Naive thymus-derived CD4-positive, alpha-beta T cell (primary cell): ENCODE results near the gene HMGN3. TPM values are rescaled to one million over a fixed set of nuclear protein-coding genes. Genes with fewer than 3 reads are reported as not detected.

Source experiments
- ATAC-seq: fragments of 150-1000 bp; cut with Tn5 transposase; 2 replicates; pipeline ENCODE4 v1.10.0; 2021; ENCODE audit warnings: mild to moderate bottlenecking, moderate library complexity
- CTCF ChIA-PET: fragments of 350-600 bp; sonication (Branson Sonifier 250); formaldehyde crosslinking; loops from one replicate; lab custom pipeline; 2021; ENCODE audit warnings: antibody characterized with exemption; lab: Charles Lee
- POLR2A ChIA-PET: fragments of 350-600 bp; sonication (Branson Sonifier 250); formaldehyde crosslinking; loops from one replicate; lab custom pipeline; 2021; ENCODE audit warnings: antibody characterized with exemption, inconsistent platforms; lab: Charles Lee
- DNase-seq, 9 donors: peaks; one replicate each; pipeline versions ENCODE4 v3.0.0 to v3.0.0-alpha.2; 2020 to 2022; ENCODE audit warnings: mixed read lengths in 1 of 9
- H3K27ac ChIP-seq: one replicate; pipeline ENCODE4 v1.7.0; 2013; ENCODE audit warnings: mild to moderate bottlenecking, low read depth, low read length, moderate library complexity
- H3K27me3 ChIP-seq, 2 donors: one replicate each; pipeline ENCODE4 v1.7.0; 2013; ENCODE audit warnings: low read length in 2 of 2, mild to moderate bottlenecking in 2 of 2, moderate library complexity in 2 of 2; ENCODE audit not compliant: control insufficient read depth in 2 of 2, insufficient read depth in 2 of 2
- H3K36me3 ChIP-seq, 3 experiments: 1 replicate in 2 of 3; 2 replicates in 1 of 3; pipeline ENCODE4 v1.7.0; 2013; ENCODE audit warnings: low read length in 3 of 3, mild to moderate bottlenecking in 3 of 3, moderate library complexity in 1 of 3; ENCODE audit not compliant: insufficient read depth in 3 of 3, control insufficient read depth in 2 of 3
- H3K4me1 ChIP-seq, 2 donors: one replicate each; pipeline ENCODE4 v1.7.0; 2013; ENCODE audit warnings: low read length in 2 of 2, mild to moderate bottlenecking in 2 of 2, moderate library complexity in 1 of 2; ENCODE audit not compliant: control insufficient read depth in 2 of 2, insufficient read depth in 2 of 2
- H3K4me3 ChIP-seq: 2 replicates; pipeline ENCODE4 v1.7.0; 2013; ENCODE audit warnings: mild to moderate bottlenecking, low read length
- H3K9me3 ChIP-seq, 3 experiments: 1 replicate in 2 of 3; 2 replicates in 1 of 3; pipeline ENCODE4 v1.7.0; 2013; ENCODE audit warnings: low read length in 3 of 3; ENCODE audit not compliant: control insufficient read depth in 2 of 3
- H3K27ac Mint-ChIP-seq, 9 donors: one replicate each; pipeline ENCODE4 v1.8.0; 2020 to 2022; ENCODE audit warnings: mixed read lengths in 9 of 9, mild to moderate bottlenecking in 8 of 9, moderate library complexity in 5 of 9, inconsistent platforms in 2 of 9
- H3K27me3 Mint-ChIP-seq, 5 donors: one replicate each; pipeline ENCODE4 v1.8.0; 2021 to 2022; ENCODE audit warnings: mixed read lengths in 5 of 5, mild to moderate bottlenecking in 1 of 5
- H3K36me3 Mint-ChIP-seq, 5 donors: one replicate each; pipeline ENCODE4 v1.8.0; 2020 to 2022; ENCODE audit warnings: mixed read lengths in 5 of 5, mild to moderate bottlenecking in 3 of 5, inconsistent platforms in 1 of 5
- H3K4me1 Mint-ChIP-seq, 7 donors: one replicate each; pipeline ENCODE4 v1.8.0; 2020 to 2022; ENCODE audit warnings: mixed read lengths in 7 of 7, mild to moderate bottlenecking in 3 of 7, inconsistent platforms in 1 of 7
- H3K4me3 Mint-ChIP-seq, 10 donors: one replicate each; pipeline ENCODE4 v1.8.0; 2020 to 2022; ENCODE audit warnings: mild to moderate bottlenecking in 10 of 10, mixed read lengths in 10 of 10, moderate library complexity in 6 of 10, inconsistent platforms in 2 of 10
- H3K9me3 Mint-ChIP-seq, 11 donors: one replicate each; pipeline ENCODE4 v1.8.0; 2020 to 2022; ENCODE audit warnings: mixed read lengths in 11 of 11, mild to moderate bottlenecking in 4 of 11, inconsistent platforms in 1 of 11, moderate library complexity in 1 of 11
- intact Hi-C, 2 donors: fragments of 100-400 bp; cut with micrococcal nuclease; formaldehyde crosslinking; loops; one replicate each; pipeline ENCODE4 v1.15.1; 2023
- polyA plus RNA-seq, 2 donors: library from polyadenylated mRNA; unstranded; fragments of 300-500 nt; fragmentation: Illumina TruSeq; gene quantifications; one replicate each; pipeline ENCODE4 v1.2.3, GENCODE V29; 2021
- total RNA-seq, 6 experiments: library from RNA in 5 of 6; stranded (reverse) in 5 of 6; gene quantifications; 1 replicate in 5 of 6; 2 replicates in 1 of 6; pipeline ENCODE4 v1.2.3 and lab custom pipeline; 2021 to 2026

The HMGN3 gene
- total and polyA plus RNA-seq, 7 experiments from 2014 or later: 28.8 to 110 (median 49.7) TPM

- Histone ChIP-seq H3K4me1 (peaks cover 4 to 8% of the 10 kb centered on the region in 2 donors), H3K36me3 (peaks cover 0 to 6% (median 0%) of the 10 kb centered on the region in 3 experiments), H3K9me3 (no peaks in the 10 kb centered on the region), H3K27ac (no peak overlapping the region), H3K4me3 (no peak overlapping the region), H3K27me3 (no peaks in the 10 kb centered on the region)
- no peak for ATAC-seq
- no peaks in the 10 kb centered on the region for H3K27me3 Mint-ChIP-seq
- H3K4me3 Mint-ChIP-seq: no peak overlapping the region
- ChIA-PET CTCF (no interaction called here), POLR2A (no interaction called here)
- DNase-seq: no peak
- intact Hi-C loops: loop anchor here in 1 of 2 donors (5.0 kb wide), 3 partner anchors 278 to 637 kb away; no protein-coding TSS in a partner anchor
- H3K27ac Mint-ChIP-seq: no peak overlapping the region
- H3K9me3 Mint-ChIP-seq: peaks cover 0 to 3% (median 0%) of the 10 kb centered on the region in 11 donors
- H3K36me3 Mint-ChIP-seq: peaks cover 0 to 7% (median 3%) of the 10 kb centered on the region in 5 donors
- peaks cover 15 to 44% (median 34%) of the 10 kb centered on the region in 7 donors for H3K4me1 Mint-ChIP-seq
Observed at GRCh38 chr6:79230149-79230548, 4.3 kb downstream of the HMGN3 start.

- Mint-ChIP-seq H3K4me1 (peaks cover 14 to 40% (median 26%) of the 10 kb centered on the region in 7 donors), H3K36me3 (peaks cover 0 to 21% (median 13%) of the 10 kb centered on the region in 5 donors), H3K27ac (no peak overlapping the region), H3K4me3 (no peak overlapping the region), H3K9me3 (no peaks in the 10 kb centered on the region), H3K27me3 (no peaks in the 10 kb centered on the region)
- H3K36me3 ChIP-seq: no peaks in the 10 kb centered on the region
- no peaks in the 10 kb centered on the region for H3K9me3 ChIP-seq
- H3K4me1 ChIP-seq: no peaks in the 10 kb centered on the region
- intact Hi-C loops: no loop called here
- no peak overlapping the region for H3K27ac ChIP-seq
- CTCF ChIA-PET: no interaction called here
- no peak overlapping the region for H3K4me3 ChIP-seq
- no peaks in the 10 kb centered on the region for H3K27me3 ChIP-seq
- DNase-seq (no peak), ATAC-seq (no peak)
- POLR2A ChIA-PET: no interaction called here
Observed at GRCh38 chr6:79227445-79227844, 7.0 kb downstream of the HMGN3 start.

- Histone ChIP-seq H3K27me3 (no peaks in the 10 kb centered on the region), H3K27ac (no peak overlapping the region), H3K9me3 (no peaks in the 10 kb centered on the region), H3K4me3 (no peak overlapping the region), H3K4me1 (no peaks in the 10 kb centered on the region), H3K36me3 (no peaks in the 10 kb centered on the region)
- no peak for DNase-seq
- intact Hi-C loops: no loop called here
- Mint-ChIP-seq H3K4me3 (no peak overlapping the region), H3K4me1 (peaks cover 9 to 34% (median 19%) of the 10 kb centered on the region in 7 donors), H3K9me3 (no peaks in the 10 kb centered on the region), H3K27ac (no peak overlapping the region), H3K27me3 (no peaks in the 10 kb centered on the region), H3K36me3 (peaks cover 0 to 24% (median 17%) of the 10 kb centered on the region in 5 donors)
- POLR2A ChIA-PET: no interaction called here
- ATAC-seq: no peak
- CTCF ChIA-PET: interaction anchor here (0.7 kb wide), 1 partner anchor 226 kb away, joined by 3 read pairs; no protein-coding TSS in a partner anchor
Observed at GRCh38 chr6:79226660-79227059, 7.8 kb downstream of the HMGN3 start.

GRCh38 chr6:79225717-79226599 is 8.5 kb downstream of the HMGN3 start:
- Histone ChIP-seq H3K4me1 (no peaks in the 10 kb centered on the region), H3K9me3 (no peaks in the 10 kb centered on the region), H3K27me3 (no peaks in the 10 kb centered on the region), H3K27ac (no peak overlapping the region), H3K4me3 (no peak overlapping the region), H3K36me3 (no peaks in the 10 kb centered on the region)
- intact Hi-C loops: no loop called here
- H3K4me1 Mint-ChIP-seq: peaks cover 4 to 27% (median 14%) of the 10 kb centered on the region in 7 donors
- POLR2A ChIA-PET: no interaction called here
- H3K27ac Mint-ChIP-seq: no peak overlapping the region
- CTCF ChIA-PET: interaction anchor here (0.7 kb wide), 1 partner anchor 227 kb away, joined by 3 read pairs; no protein-coding TSS in a partner anchor
- ATAC-seq: no peak
- peaks cover 0 to 28% (median 21%) of the 10 kb centered on the region in 5 donors for H3K36me3 Mint-ChIP-seq
- no peaks in the 10 kb centered on the region for H3K27me3 Mint-ChIP-seq
- no peak for DNase-seq
- peaks cover 0 to 3% (median 0%) of the 10 kb centered on the region in 11 donors for H3K9me3 Mint-ChIP-seq
- no peak overlapping the region for H3K4me3 Mint-ChIP-seq

GRCh38 chr6:79223611-79224404 is 10.7 kb downstream of the HMGN3 start:
- intact Hi-C loops: no loop called here
- Histone ChIP-seq H3K4me1 (no peaks in the 10 kb centered on the region), H3K4me3 (no peak overlapping the region), H3K27me3 (no peaks in the 10 kb centered on the region), H3K9me3 (no peaks in the 10 kb centered on the region), H3K27ac (no peak overlapping the region), H3K36me3 (no peaks in the 10 kb centered on the region)
- Mint-ChIP-seq H3K4me1 (peaks cover 0 to 21% (median 8%) of the 10 kb centered on the region in 7 donors), H3K9me3 (peaks cover 0 to 8% (median 2%) of the 10 kb centered on the region in 11 donors), H3K27ac (no peak overlapping the region), H3K36me3 (peaks cover 0 to 43% (median 22%) of the 10 kb centered on the region in 5 donors), H3K4me3 (no peak overlapping the region), H3K27me3 (no peaks in the 10 kb centered on the region)
- ChIA-PET POLR2A (interaction anchor here (0.6 kb wide), 1 partner anchor 40 kb away, joined by 3 read pairs; no protein-coding TSS in a partner anchor), CTCF (interaction anchor here (0.5 kb wide), 1 partner anchor 13 kb away, joined by 3 read pairs; no protein-coding TSS in a partner anchor)
- DNase-seq (no peak), ATAC-seq (no peak)

GRCh38 chr6:79215213-79215824 is 19.2 kb downstream of the HMGN3 start:
- peaks cover 5 to 56% (median 34%) of the 10 kb centered on the region in 5 donors for H3K36me3 Mint-ChIP-seq
- no peaks in the 10 kb centered on the region for H3K27me3 Mint-ChIP-seq
- no peak overlapping the region for H3K27ac Mint-ChIP-seq
- ATAC-seq (no peak), DNase-seq (no peak)
- ChIA-PET POLR2A (no interaction called here), CTCF (no interaction called here)
- no peak overlapping the region for H3K4me3 ChIP-seq
- H3K9me3 Mint-ChIP-seq: peaks cover 0 to 11% (median 3%) of the 10 kb centered on the region in 11 donors
- intact Hi-C loops: no loop called here
- peaks cover 0 to 20% (median 6%) of the 10 kb centered on the region in 7 donors for H3K4me1 Mint-ChIP-seq
- H3K4me3 Mint-ChIP-seq: no peak overlapping the region
- H3K4me1 ChIP-seq: no peaks in the 10 kb centered on the region
- no peaks in the 10 kb centered on the region for H3K36me3 ChIP-seq
- no peak overlapping the region for H3K27ac ChIP-seq
- no peaks in the 10 kb centered on the region for H3K27me3 ChIP-seq
- H3K9me3 ChIP-seq: no peaks in the 10 kb centered on the region
